ENCODE measurements around the gene COX6B2. TPM values are rescaled to one million over a fixed set of nuclear protein-coding genes. Genes with fewer than 3 reads are reported as not detected.

COX6B2 gene
- total and polyA plus RNA-seq, 2 of the 13 experiments (the other 11 are each of a cell fraction or from before 2014, with no cell fraction given) = 0.21 TPM; not detected in 1

DNA sequence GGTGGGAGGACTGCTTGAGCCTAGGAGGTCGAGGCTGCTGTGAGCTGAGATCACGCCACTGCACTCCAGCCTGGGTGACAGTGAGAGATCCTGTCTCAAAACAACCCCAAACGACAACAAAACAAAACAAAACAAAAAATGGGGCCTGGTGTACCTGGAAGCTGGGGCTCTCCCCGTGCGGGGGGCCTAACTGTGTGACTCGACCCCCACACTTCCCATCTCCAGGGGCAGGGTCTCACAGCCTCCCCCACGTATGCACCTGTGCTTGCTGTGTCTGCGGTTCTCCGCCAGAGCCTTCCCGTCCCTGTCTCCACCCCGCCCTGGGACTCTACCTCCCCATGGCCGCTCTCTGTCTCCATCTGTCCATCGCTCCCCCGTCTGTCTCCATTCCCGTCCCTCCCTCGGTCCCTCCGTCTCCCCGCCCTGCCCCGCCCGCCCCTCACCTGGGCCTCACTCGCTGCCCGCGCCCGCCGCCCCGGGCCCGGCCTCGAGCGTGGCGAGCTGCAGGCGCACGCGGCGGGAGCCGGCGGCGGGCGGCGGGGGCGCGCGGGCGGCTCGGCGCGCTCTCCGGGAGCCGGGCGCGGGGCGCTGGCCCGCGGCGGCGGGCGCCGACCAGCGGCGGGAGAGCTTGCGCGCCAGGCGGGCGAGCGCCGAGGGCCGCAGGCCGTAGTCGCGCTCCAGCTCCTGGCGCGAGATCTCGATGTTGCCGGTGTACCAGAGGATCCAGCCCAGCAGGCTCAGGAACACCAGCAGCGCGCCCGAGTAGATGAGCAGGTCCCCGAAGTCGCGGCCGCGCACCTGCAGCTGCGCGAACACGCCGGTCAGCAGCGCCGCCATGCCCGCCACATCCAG lies 29.0 kb upstream of the COX6B2 start:
- peaks cover 27% of the 10 kb centered on the region for H4K20me1 ChIP-seq (ENCODE audit: insufficient read depth, low read length)
- H3K9ac ChIP-seq (ENCODE audit: insufficient read depth, low read depth, low read length) = no peak overlapping the region
- ATAC-seq (no peak), FAIRE-seq (no peak), DNase-seq (ENCODE audit: low spot score) (no peak)
- no peak overlapping the region for H3K4me2 ChIP-seq (ENCODE audit: low read depth, low read length)
- POLR2A ChIA-PET = interaction anchor here (1.3 kb wide), 1 partner anchor 50 kb away, joined by 4 read pairs; no protein-coding TSS in a partner anchor
- H2AFZ ChIP-seq (ENCODE audit: low read length) = no peak overlapping the region
- peaks cover 35% of the 10 kb centered on the region for H3K4me1 ChIP-seq (ENCODE audit: insufficient read depth, low read length)
- H3K36me3 ChIP-seq (replicated peaks in 1 of 2; ENCODE audit: control insufficient read depth in 1 of 2, insufficient read depth in 2 of 2, low read length in 2 of 2) = peaks cover 8 to 19% of the 10 kb centered on the region in 2 experiments
- 97% methylated on average over 67 of the region's 88 CpGs for WGBS (ENCODE audit: low lambda C conversion rate)
- no peak overlapping the region for H3K4me3 ChIP-seq (replicated peaks in 1 of 3; ENCODE audit: insufficient read depth in 1 of 3, low read depth in 2 of 3, low read length in 3 of 3)
- TF ChIP-seq TEAD2 (CRISPR knock-in tag; IDR thresholded peaks at IDR 0.05) (no peak), ZNF337 (CRISPR knock-in tag; IDR thresholded peaks at IDR 0.05; ENCODE audit: borderline replicate concordance, low read depth) (no peak), ZNF773 (CRISPR knock-in tag; IDR thresholded peaks at IDR 0.05; ENCODE audit: borderline replicate concordance) (no peak), ZNF160 (CRISPR knock-in tag; IDR thresholded peaks at IDR 0.05) (no peak), ZNF30 (CRISPR knock-in tag; IDR thresholded peaks at IDR 0.05) (no peak), HOXA3 (CRISPR knock-in tag; IDR thresholded peaks at IDR 0.05) (no peak), KDM5A (IDR thresholded peaks at IDR 0.05; ENCODE audit: borderline replicate concordance, low read length) (no peak), CEBPG (CRISPR knock-in tag; IDR thresholded peaks at IDR 0.05) (no peak)
- TF ChIP-seq, protein P1, sequence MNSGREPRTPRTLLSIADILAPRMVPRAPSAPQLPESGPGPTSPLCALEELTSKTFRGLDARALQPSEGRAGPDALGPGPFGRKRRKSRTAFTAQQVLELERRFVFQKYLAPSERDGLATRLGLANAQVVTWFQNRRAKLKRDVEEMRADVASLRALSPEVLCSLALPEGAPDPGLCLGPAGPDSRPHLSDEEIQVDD (CRISPR knock-in tag; IDR thresholded peaks at IDR 0.05; ENCODE audit: borderline replicate concordance) = no peak
- TF ChIP-seq, protein P2, sequence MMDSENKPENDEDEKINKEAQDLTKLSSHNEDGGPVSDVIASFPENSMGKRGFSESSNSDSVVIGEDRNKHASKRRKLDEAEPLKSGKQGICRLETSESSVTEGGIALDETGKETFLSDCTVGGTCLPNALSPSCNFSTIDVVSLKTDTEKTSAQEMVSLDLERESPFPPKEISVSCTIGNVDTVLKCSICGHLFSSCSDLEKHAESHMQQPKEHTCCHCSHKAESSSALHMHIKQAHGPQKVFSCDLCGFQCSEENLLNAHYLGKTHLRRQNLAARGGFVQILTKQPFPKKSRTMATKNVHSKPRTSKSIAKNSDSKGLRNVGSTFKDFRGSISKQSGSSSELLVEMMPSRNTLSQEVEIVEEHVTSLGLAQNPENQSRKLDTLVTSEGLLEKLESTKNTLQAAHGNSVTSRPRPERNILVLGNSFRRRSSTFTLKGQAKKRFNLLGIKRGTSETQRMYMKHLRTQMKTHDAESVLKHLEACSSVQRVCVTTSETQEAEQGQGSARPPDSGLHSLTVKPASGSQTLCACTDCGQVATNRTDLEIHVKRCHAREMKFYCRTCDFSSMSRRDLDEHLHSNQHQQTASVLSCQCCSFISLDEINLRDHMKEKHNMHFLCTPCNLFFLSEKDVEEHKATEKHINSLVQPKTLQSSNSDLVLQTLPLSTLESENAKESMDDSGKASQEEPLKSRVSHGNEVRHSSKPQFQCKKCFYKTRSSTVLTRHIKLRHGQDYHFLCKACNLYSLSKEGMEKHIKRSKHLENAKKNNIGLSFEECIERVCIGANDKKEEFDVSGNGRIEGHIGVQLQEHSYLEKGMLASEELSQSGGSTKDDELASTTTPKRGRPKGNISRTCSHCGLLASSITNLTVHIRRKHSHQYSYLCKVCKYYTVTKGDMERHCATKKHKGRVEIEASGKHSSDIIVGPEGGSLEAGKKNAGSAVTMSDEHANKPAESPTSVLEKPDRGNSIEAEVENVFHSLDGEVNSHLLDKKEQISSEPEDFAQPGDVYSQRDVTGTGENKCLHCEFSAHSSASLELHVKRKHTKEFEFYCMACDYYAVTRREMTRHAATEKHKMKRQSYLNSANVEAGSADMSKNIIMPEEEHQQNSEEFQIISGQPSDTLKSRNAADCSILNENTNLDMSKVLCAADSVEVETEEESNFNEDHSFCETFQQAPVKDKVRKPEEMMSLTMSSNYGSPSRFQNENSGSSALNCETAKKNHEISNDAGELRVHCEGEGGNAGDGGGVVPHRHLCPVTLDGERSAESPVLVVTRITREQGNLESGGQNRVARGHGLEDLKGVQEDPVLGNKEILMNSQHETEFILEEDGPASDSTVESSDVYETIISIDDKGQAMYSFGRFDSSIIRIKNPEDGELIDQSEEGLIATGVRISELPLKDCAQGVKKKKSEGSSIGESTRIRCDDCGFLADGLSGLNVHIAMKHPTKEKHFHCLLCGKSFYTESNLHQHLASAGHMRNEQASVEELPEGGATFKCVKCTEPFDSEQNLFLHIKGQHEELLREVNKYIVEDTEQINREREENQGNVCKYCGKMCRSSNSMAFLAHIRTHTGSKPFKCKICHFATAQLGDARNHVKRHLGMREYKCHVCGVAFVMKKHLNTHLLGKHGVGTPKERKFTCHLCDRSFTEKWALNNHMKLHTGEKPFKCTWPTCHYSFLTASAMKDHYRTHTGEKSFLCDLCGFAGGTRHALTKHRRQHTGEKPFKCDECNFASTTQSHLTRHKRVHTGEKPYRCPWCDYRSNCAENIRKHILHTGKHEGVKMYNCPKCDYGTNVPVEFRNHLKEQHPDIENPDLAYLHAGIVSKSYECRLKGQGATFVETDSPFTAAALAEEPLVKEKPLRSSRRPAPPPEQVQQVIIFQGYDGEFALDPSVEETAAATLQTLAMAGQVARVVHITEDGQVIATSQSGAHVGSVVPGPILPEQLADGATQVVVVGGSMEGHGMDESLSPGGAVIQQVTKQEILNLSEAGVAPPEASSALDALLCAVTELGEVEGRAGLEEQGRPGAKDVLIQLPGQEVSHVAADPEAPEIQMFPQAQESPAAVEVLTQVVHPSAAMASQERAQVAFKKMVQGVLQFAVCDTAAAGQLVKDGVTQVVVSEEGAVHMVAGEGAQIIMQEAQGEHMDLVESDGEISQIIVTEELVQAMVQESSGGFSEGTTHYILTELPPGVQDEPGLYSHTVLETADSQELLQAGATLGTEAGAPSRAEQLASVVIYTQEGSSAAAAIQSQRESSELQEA (CRISPR knock-in tag; IDR thresholded peaks at IDR 0.05; ENCODE audit: not compliant biosample characterization) = no peak
- peaks cover 30% of the 10 kb centered on the region for H3K79me2 ChIP-seq (ENCODE audit: insufficient read depth, low read length)
- H3K27ac ChIP-seq (ENCODE audit: extremely low read length, insufficient read depth, low read length) = no peak overlapping the region
- in situ Hi-C loops (cut with HindIII; ENCODE audit: extremely low pct_ligation_motif_present, low pct_unique_long_range_greater_than_20kb) (no loop called here), intact Hi-C loops (cut with micrococcal nuclease; ENCODE audit: unreplicated experiment) (no loop called here)
- BruUV-seq (replicated peaks) = no TSS peak
- H3K27me3 ChIP-seq (ENCODE audit: control insufficient read depth in 1 of 2, insufficient read depth in 2 of 2, low read length in 2 of 2) = no peaks in the 10 kb centered on the region; a peak in 1 of 5 replicates
- H3K9me3 ChIP-seq (ENCODE audit: low read length) = no peaks in the 10 kb centered on the region
- CTCF ChIA-PET (ENCODE audit: low intra/inter-chr PET ratio, low total read pairs) = no interaction called here

Measured in HepG2 (cell line).